NB4 (cell line): ENCODE results near the gene GARNL3.

Experiments used
- DNase-seq: peaks from one replicate; pipeline ENCODE4 v3.0.0; 2010; ENCODE audit warnings: low read depth
- H3K4me3 ChIP-seq: one replicate; pipeline ENCODE4 v1.5.1; 2011; ENCODE audit warnings: mild to moderate bottlenecking, low read depth, low read length, moderate library complexity
- CTCF ChIP-seq: IDR thresholded peaks from one replicate; pipeline ENCODE4 v1.5.1; 2012; ENCODE audit warnings: low read depth, low read length
- MAX ChIP-seq: IDR thresholded peaks from 2 replicates; pipeline ENCODE4 v1.6.1; 2011; ENCODE audit warnings: low read depth, low read length
- MYC ChIP-seq: IDR thresholded peaks from 2 replicates; pipeline ENCODE4 v1.6.1; 2011; ENCODE audit warnings: low read depth, low read length
- POLR2A ChIP-seq: IDR thresholded peaks from 2 replicates; pipeline ENCODE4 v1.6.1; 2011; ENCODE audit warnings: mild to moderate bottlenecking; ENCODE audit not compliant: insufficient read length; ENCODE audit errors: extremely low read depth

GARNL3 gene

GRCh38 chr9:127292415-127292814, 27.8 kb downstream of the GARNL3 start:
- TF ChIP-seq CTCF (no peak), MYC (no peak), POLR2A (no peak), MAX (no peak)
- no peak overlapping the region for H3K4me3 ChIP-seq
- no peak for DNase-seq

- peak; percentile 18 for DNase-seq
- TF ChIP-seq POLR2A (no peak), MYC (no peak), MAX (no peak), CTCF (no peak)
- H3K4me3 ChIP-seq = no peak overlapping the region
These were observed 28.8 kb downstream of the GARNL3 start for GRCh38 chr9:127293328-127293727.

- H3K4me3 ChIP-seq = no peak overlapping the region
- peak; percentile 40 for DNase-seq
- TF ChIP-seq MYC (no peak), POLR2A (no peak), MAX (no peak), CTCF (no peak)
These were observed 29.2 kb downstream of the GARNL3 start for GRCh38 chr9:127293767-127294166.

- TF ChIP-seq MYC (no peak), CTCF (no peak), POLR2A (no peak), MAX (no peak)
- no peak overlapping the region for H3K4me3 ChIP-seq
- DNase-seq = no peak
These were observed 30.4 kb downstream of the GARNL3 start for GRCh38 chr9:127295005-127295404.

GRCh38 chr9:127300886-127301447, 36.4 kb downstream of the GARNL3 start:
- no peak for TF ChIP-seq POLR2A
- no peak for TF ChIP-seq MAX
- TF ChIP-seq MYC = no peak
- TF ChIP-seq CTCF = no peak
- no peak overlapping the region for H3K4me3 ChIP-seq
- DNase-seq = no peak

- no peak for DNase-seq
- H3K4me3 ChIP-seq = no peak overlapping the region
- TF ChIP-seq MAX = no peak
These were observed 39.3 kb downstream of the GARNL3 start for GRCh38 chr9:127303830-127304229.
